OCI-LY3 (cell line): ENCODE measurements around the gene DDX49.

Experiments
- H2AFZ ChIP-seq: fragments of 200-600, 300-600 bp; shearing (Covaris generic); 2 replicates; pipeline ENCODE4 v1.6.0; 2014; ENCODE audit warnings: antibody characterized with exemption, low read depth, low read length
- H3K27ac ChIP-seq: fragments of 200-600, 300-600 bp; sonication (generic); 2 replicates; pipeline ENCODE4 v1.5.1; 2014; ENCODE audit warnings: mild to moderate bottlenecking, low read length, moderate library complexity, mixed read lengths
- H3K27me3 ChIP-seq: fragments of 200-600, 300-600 bp; sonication (generic); 2 replicates; pipeline ENCODE4 v1.6.1; 2014; ENCODE audit warnings: low read depth, low read length, mixed read lengths
- H3K36me3 ChIP-seq: fragments of 200-600, 300-600 bp; sonication (generic); replicated peaks from 2 replicates; pipeline ENCODE3; 2014; ENCODE audit warnings: low read depth, low read length, mixed read lengths
- H3K4me1 ChIP-seq: fragments of 300-600, 200-600 bp; sonication (generic); 2 replicates; pipeline ENCODE4 v1.6.1; 2014; ENCODE audit warnings: low read length, mixed read lengths
- H3K4me2 ChIP-seq: fragments of 200-600, 300-600 bp; sonication (generic); 2 replicates; pipeline ENCODE4 v1.6.1; 2014; ENCODE audit warnings: low read length, mixed read lengths
- H3K4me3 ChIP-seq: fragments of 300-600, 200-600 bp; sonication (generic); 2 replicates; pipeline ENCODE4 v1.5.1; 2014; ENCODE audit warnings: antibody characterized with exemption, mild to moderate bottlenecking, low read length, moderate library complexity
- H3K79me2 ChIP-seq: fragments of 300-600, 200-600 bp; shearing (Covaris generic); 2 replicates; pipeline ENCODE4 v1.6.1; 2014; ENCODE audit warnings: mild to moderate bottlenecking, low read length, mixed read lengths
- H3K9ac ChIP-seq: fragments of 300-600, 200-600 bp; shearing (Covaris generic); 2 replicates; pipeline ENCODE4 v1.6.0; 2014; ENCODE audit warnings: mild to moderate bottlenecking, low read length, moderate library complexity
- H3K9me3 ChIP-seq: fragments of 200-600, 300-600 bp; shearing (Covaris generic); 2 replicates; pipeline ENCODE4 v1.6.1; 2014; ENCODE audit warnings: low read length, mixed read lengths; ENCODE audit not compliant: insufficient read depth
- H4K20me1 ChIP-seq: fragments of 200-600, 300-600 bp; sonication (generic); 2 replicates; pipeline ENCODE4 v1.6.1; 2016; ENCODE audit warnings: low read length, mixed read lengths; ENCODE audit not compliant: insufficient read depth
- EZH2phosphoT487 ChIP-seq: fragments of 200-600 bp; shearing (Covaris generic); IDR thresholded peaks from 2 replicates; pipeline ENCODE4 v1.6.1; 2018; ENCODE audit warnings: antibody characterized with exemption, mixed run types, low read depth
- TF ChIP-seq, protein P1 (sequence below): fragments of 200-600, 300-600 bp; sonication (generic); IDR thresholded peaks from 2 replicates; pipeline ENCODE4 v1.5.1; 2014; ENCODE audit warnings: antibody characterized with exemption, low read length, low read depth

DDX49 gene

DNA sequence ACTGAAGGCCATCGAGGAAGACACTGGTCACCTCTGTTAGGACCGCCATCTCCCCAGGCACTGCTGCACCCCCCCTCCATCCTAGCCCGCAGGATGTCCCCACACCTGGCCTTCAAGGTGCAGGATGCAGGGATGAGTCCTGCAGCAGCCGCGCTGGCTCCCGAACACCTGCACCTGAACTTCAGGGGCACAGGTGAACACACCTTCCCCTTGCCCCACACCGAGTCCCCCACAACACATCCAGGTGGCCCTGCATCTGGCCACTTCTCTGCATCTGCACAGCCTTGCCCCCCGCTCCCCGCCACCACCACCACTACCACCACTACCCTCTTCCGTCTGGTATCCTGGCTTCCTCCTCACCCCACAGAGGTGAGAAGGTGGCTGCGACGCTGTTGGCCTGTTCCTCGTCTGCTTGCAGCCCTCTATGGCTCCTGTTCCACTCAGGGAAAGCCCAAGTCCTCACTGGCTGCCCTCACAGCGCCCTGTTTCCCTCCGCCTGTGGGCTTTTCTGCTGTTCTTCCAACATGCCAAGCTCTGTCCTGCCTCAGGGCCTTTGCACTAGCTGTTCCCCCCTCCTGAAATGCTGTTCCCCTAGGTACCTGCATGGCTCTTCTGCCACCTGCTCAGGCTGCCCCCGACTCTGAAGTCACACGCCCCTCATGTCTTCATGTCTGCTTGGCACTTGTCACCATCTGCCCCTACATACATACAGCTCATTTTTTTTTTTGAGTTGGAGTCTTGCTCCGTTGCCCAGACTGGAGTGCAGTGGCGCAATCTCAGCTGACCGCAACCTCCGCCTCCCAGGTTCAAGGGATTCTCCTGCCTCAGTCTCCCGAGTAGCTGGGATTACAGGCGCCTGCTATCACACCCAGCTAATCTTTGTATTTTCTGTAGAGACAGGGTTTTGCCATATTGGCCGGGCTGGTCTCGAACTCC lies 22.2 kb upstream of the DDX49 start:
- H3K4me1 ChIP-seq = no peaks in the 10 kb centered on the region

DNA sequence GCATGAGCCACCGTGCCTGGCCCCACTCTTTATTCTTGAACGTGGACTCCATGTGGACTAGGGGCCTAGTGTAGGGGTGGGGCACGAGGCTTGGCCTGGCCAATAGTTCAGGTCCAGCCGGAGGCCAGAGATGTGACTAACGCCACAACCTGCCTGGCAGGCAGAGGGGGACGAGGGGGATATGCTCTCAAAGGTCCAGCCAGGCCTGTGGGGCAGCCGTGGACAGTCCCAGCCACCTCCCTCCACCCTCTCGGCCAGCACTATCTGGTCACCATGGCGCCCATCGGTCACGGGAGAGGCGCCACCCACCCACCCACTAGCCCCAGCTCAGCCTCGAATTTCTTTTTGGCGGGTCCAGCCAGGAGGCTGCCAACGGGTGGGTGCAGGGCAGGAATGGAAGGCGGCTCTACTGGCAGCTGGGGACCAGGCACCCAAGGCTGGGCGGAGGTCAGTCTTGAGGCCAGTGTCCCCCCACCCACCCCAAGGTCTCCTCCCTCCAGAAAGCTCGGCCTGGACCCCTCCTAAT lies 21.4 kb upstream of the DDX49 start:
- Histone ChIP-seq H3K27me3 (no peaks in the 10 kb centered on the region), H3K4me1 (no peaks in the 10 kb centered on the region), H2AFZ (no peak overlapping the region), H3K9me3 (no peaks in the 10 kb centered on the region), H3K4me3 (no peak overlapping the region), H3K4me2 (no peak overlapping the region), H3K36me3 (peaks cover 18% of the 10 kb centered on the region), H4K20me1 (no peaks in the 10 kb centered on the region; the same call in 1 of the 2 replicates), H3K79me2 (no peaks in the 10 kb centered on the region), H3K27ac (no peak overlapping the region), H3K9ac (no peak overlapping the region)
- TF ChIP-seq, protein P1, sequence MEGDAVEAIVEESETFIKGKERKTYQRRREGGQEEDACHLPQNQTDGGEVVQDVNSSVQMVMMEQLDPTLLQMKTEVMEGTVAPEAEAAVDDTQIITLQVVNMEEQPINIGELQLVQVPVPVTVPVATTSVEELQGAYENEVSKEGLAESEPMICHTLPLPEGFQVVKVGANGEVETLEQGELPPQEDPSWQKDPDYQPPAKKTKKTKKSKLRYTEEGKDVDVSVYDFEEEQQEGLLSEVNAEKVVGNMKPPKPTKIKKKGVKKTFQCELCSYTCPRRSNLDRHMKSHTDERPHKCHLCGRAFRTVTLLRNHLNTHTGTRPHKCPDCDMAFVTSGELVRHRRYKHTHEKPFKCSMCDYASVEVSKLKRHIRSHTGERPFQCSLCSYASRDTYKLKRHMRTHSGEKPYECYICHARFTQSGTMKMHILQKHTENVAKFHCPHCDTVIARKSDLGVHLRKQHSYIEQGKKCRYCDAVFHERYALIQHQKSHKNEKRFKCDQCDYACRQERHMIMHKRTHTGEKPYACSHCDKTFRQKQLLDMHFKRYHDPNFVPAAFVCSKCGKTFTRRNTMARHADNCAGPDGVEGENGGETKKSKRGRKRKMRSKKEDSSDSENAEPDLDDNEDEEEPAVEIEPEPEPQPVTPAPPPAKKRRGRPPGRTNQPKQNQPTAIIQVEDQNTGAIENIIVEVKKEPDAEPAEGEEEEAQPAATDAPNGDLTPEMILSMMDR = no peak
- no peak for TF ChIP-seq EZH2phosphoT487

More for the DNA sequence above, 22.2 kb upstream of the DDX49 start:
- Histone ChIP-seq H3K79me2 (no peaks in the 10 kb centered on the region), H2AFZ (no peak overlapping the region), H3K36me3 (peaks cover 18% of the 10 kb centered on the region), H3K4me3 (no peak overlapping the region), H3K9ac (no peak overlapping the region), H4K20me1 (no peaks in the 10 kb centered on the region), H3K27me3 (no peaks in the 10 kb centered on the region), H3K4me2 (no peak overlapping the region), H3K27ac (no peak overlapping the region), H3K9me3 (no peaks in the 10 kb centered on the region)
- TF ChIP-seq, protein P1 = no peak
- no peak for TF ChIP-seq EZH2phosphoT487

DNA sequence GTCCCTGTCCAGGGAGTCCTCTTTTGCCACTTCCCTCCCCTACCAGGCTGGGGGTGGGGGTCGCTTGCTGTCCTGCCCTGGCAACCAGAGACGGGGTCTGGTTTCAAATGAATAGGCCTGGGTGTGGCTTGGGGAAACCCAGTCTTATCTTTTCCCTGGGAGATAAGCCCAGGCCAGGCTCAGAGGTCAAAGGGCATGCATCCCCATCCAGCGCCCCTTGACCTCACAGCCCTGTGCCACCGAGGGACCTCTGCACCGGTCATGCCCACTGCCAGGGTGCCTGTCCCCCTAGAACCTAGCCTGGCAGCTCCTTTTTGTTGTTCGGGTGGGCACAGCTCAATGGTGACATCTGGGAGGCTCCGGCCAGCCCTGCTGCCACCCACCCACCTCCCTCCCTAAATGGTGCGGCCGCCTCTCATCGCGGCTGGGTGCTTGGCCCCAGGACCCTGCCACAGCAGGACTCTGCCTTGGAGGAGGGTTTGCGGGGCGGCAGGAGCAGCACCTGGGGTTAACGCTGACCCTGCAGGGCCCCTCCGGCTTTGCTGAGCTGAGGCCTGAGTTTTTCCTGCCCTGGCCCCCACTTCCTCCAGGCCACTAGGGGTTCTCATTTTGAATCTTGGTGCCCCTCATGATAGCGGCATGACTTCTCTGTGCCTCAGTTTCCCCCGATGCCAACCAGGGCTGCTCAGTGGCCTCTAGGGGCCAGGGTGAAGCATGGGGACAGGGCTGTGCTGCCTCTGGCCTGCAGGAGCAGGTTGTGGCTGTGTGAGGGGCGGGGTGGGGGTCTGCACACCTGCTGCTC lies 20.7 kb upstream of the DDX49 start:
- no peak overlapping the region for H2AFZ ChIP-seq

More for the DNA sequence above, 20.7 kb upstream of the DDX49 start:
- Histone ChIP-seq H3K9me3 (no peaks in the 10 kb centered on the region), H3K4me1 (no peaks in the 10 kb centered on the region), H3K27me3 (no peaks in the 10 kb centered on the region), H3K27ac (no peak overlapping the region), H3K79me2 (no peaks in the 10 kb centered on the region), H3K9ac (no peak overlapping the region), H3K36me3 (peaks cover 18% of the 10 kb centered on the region), H3K4me2 (no peak overlapping the region), H3K4me3 (no peak overlapping the region), H4K20me1 (no peaks in the 10 kb centered on the region; the same call in 1 of the 2 replicates)
- TF ChIP-seq, protein P1 = no peak
- TF ChIP-seq EZH2phosphoT487 = no peak
